ENCODE results near the gene NCR2. TPM values are rescaled to one million over a fixed set of nuclear protein-coding genes. Genes with fewer than 3 reads are reported as not detected.
"Not testable (repeated sequence)": the region's sequence is repeated elsewhere in the genome, so short reads cannot be mapped to it uniquely, and the experiment has no call there.

Gene NCR2, protein sequence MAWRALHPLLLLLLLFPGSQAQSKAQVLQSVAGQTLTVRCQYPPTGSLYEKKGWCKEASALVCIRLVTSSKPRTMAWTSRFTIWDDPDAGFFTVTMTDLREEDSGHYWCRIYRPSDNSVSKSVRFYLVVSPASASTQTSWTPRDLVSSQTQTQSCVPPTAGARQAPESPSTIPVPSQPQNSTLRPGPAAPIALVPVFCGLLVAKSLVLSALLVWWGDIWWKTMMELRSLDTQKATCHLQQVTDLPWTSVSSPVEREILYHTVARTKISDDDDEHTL
- not detected in 2 replicates for total RNA-seq (2014; rRNA removed; shearing (Covaris generic))

DNA sequence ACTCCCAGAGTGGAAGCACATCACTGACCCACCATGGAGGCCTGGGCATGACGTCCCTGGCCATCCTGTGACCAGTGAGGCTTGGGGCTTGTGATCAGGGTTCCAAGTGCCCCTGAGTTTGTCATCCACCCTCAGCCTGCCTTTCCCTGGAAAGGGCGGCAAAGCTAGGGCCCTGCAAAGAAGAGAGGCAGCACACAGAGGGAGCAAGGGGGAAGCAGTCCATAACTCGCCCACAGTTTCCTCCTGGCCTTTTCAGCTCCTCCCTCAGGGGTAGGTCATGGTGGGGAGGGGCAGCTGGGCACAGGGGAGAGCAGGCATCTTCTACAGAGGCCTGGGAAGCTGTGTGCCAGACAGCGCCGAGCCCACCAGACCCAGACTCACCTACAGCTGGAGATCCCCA is at the start of gene NCR2:
NCR2 (plus strand) TSS at position 313 of the 400 bp plus-strand sequence. CDS start 269 bp downstream, outside the sequence.
- DNase-seq (ENCODE audit: low read depth) = no peak

DNA sequence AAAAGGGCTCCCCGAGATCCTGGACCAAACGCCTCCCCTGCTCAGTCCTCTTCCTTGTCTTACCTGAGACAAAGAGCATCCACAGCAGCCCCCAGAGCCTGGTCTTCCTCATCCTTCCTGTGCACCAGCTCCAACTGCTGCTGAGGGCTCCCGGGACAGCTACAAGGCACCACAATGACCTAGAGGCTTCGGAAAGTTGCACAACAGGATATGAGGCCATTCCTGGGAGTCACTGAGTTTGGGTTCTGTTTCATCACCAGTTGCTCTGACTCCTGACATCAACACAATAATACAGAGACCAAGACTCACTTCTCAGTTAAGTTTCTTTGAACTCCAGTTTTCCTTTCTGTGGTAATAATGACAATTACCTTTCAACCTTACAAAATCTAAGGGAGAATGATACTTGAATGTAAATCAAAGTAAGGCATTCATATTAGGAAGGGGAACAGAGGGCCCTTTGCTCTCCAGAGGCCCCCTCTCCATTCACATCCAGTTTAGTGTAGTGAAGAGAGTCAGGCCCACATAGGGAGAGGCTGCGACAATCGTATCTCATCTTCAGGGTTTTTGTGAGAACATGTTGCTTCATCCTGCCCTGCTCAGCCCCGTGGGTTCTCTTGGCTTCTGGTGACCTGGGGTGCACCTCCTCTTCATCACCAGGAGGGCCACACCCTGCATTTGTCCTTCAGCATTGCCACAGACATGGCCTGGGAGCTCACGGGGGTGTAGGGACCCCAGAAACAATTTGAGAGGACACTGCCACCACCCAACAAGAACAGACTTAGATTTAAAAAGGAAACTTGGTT is 48.7 kb upstream of the NCR2 start, which contains the start of gene TREM1:
TREM1 (minus strand) TSS at position 139 of the 803 bp plus-strand sequence; CDS start at position 112, 27 bp downstream.
- peak; percentile 37 for DNase-seq (ENCODE audit: low read depth)

DNA sequence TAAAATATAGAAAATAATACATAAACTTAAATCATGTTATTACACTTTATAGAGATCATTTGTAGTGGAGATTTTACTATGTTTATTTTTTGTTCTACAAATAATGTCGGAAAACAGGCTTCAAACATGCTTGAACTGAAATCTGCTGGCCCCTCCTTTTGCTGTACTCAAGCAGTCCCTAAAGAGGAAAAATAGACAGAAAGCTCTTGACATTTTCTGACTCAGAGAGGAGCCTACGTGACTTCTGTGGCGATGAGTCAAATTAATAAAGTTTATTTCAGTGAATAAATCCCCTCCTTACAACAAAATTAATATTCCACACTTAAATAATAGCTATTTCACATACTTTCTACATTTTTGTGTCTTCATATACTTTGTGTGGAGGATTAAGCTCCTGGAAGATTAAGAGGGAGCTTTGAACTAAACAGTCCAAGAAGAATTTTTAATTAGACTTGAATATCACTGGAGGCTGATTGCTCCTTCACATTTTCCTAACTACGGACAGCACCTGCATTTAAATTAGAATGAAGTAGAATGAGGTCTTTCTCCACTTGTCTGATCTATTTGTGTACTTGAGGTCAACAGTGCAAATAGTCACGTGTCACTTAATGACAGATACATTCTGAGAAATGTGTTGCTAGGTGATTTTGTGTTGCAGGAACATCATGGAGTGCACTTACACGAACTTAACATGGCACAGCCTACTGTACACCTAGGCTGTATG is 47.2 kb upstream of the NCR2 start:
- no peak for DNase-seq (ENCODE audit: low read depth)

DNA sequence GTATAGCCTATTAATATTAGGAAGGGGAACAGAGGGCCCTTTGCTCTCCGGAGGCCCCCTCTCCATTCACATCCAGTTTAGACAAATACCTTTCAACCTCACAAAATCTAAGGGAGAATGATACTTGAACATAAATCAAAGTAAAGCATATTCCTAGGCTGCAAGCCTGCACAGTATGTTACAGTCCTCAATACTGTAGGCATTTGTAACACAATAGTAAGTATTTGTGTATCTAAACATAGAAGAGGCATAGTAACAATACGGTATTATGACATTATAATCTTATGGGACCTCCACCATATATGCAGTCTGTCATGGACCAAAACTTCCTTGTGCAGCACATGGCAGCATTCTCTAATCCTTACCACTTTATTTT is 46.7 kb upstream of the NCR2 start:
- DNase-seq (ENCODE audit: low read depth) = no peak

DNA sequence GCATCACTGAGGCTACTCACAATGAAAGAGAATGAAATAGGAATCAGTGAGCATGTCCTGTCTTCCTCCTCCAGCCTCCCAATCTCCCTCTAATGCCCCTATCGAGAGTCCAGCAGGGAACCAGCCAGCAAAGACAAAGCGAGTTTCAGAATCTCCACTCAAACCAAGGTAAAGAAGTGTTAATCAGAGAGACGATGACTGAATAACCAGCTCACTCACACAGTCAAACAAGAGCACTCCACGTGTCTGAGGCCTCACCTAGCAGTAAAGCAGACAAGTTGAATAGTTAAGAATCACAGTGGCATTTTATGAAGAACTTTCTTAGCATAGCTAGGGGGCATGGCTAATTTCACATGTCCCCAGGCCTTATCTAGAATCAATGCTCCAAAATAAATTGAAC is 45.6 kb upstream of the NCR2 start:
- DNase-seq (ENCODE audit: low read depth) = no peak

DNA sequence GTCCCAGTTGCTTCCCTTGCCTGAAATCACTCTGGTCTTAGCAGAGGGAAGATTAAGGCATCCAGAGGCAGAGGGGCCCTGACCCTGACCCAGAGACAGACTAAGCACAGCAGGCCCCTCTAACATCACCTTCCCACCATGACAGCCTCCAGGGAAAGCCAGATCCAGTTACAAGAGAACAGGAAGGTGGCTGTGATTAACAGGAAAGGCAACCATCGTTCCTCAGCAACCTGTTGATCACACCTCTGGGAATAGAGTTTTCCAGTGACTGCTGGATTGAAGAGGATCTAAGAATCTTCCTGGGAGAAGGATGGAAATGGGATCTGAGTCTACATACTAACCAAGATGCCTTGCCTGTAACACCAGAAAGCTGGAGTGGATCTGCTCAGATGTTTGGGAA is 43.7 kb upstream of the NCR2 start:
- DNase-seq (ENCODE audit: low read depth) = no peak

DNA sequence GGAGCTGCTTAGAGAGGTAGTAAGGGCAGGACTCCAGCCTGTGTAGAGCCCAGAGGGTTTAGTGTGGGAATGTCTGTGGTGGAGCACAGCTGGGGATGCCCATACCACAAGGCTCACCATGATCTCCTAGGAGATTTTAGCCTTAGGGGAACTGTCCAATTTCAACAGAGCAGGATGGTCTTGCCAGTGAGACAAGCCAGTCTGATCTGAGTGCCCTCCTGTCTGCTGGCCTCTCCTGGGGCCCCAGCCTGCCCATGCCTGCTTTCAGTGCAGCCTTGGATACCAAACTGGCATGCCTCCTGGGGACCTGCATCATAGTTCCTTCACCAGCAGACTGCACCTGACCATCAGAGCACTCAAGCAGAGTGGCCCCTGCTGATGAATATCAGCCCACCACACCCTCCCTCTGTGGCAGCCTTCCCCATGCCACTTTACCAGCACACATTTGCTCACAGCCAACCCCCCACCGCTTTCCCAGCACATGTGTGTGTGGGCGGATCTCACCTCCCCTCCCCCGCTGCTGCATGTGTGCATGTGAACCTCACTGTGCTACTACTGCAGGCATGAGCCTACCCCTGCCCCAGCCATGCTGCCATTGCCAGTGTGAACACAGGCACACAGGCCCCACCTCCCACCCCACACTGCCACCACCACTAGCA is 41.1 kb upstream of the NCR2 start:
- DNase-seq (ENCODE audit: low read depth) = no peak

DNA sequence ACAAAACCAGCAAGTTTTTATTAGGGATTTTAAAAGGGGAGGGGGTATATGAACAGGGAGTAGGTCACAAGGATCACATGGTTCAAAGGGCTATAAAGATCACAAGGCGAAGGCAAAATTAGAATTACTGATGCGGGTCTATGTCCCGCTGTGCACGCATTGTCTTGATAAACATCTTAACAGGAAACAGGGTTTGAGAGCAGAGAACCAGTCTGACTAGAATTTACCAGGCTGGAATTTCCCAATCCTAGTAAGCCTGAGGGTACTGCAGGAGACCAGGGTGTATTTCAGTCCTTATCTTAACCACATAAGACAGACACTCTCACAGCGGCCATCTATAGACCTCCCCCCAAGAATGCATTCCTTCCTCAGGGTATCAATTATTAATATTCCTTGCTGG is 38.2 kb upstream of the NCR2 start:
- not testable (repeated sequence) for DNase-seq (ENCODE audit: low read depth)

DNA sequence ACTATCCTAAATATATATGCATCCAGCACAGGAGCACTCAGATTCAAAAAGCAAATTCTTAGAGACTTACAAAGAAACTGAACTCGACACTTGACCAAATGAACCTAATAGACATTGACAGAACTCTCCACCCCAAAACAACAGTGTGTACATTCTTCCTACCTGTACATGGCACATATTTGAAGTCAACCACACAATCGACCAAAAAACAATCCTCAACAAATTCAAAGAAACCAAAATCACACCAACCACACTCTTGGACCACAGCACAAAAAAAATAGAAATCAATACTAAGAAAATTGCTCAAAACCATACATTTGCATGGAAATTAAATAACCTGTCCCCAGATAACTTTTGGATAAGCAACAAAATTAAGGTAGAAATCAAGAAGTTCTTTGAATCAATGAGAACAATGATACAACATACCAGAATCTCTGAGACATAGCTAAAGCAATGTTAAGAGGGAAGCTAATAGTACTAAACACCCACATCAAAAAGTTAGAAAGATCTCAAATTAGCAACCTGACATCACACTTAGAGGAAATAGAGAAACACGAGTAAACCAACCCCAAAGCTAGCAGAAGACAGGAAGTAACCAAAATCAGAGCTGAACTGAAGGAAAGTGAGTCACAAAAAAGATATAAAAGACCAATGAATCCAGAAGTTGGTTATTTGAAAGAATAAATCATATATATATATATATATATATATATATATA is 36.5 kb upstream of the NCR2 start:
- DNase-seq (ENCODE audit: low read depth) = no peak

DNA sequence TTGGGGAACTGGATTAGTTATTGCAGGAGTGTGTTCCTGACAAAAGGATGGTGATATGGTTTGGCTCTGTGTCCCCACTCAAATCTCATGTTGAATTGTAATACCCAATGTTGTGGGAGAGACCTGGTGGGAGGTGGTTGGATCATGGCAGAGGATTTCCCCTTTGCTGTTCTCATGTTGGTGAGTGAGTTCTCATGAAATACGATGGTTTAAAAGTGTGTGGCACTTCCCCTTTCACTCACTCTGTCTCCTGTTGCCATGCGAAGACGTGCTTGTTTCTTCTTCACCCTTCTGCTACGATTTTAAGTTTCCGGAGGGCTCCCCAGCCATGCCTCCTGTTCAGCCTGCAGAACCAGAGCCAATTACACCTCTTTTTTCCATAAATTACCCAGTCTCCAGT is 32.8 kb upstream of the NCR2 start:
- DNase-seq (ENCODE audit: low read depth) = no peak

DNA sequence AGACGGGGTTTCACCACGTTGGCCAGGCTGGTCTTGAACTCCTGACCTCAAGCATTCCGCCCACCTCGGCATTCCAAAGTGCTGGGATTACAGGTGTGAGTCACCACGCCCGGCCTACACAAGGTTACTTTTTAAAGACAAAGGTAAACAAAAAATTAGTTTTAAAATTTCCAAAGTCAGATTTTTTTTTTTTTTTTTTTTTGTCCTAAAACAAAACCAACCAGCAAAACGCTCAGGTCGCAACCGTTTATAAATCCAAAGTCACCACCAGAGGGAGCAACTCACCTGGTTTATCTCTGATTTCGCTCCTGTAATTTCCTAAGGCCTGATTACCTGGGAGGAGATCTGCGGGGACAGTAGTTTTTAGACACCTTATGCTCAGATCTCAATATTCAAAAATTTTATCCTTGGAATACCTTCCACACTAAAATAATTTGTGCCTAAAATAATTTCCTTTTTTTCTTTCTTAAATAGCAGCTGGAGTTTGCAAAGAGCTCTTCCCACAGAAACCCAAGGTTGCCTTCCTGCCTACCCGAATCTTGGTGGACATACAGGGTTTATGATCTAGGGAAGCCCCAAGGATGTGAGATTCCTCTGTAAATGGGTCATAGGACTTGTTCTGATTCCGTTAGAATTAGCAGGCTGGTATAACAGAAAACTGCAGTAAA is 29.1 kb upstream of the NCR2 start:
- peak; percentile 65 for DNase-seq (ENCODE audit: low read depth)

DNA sequence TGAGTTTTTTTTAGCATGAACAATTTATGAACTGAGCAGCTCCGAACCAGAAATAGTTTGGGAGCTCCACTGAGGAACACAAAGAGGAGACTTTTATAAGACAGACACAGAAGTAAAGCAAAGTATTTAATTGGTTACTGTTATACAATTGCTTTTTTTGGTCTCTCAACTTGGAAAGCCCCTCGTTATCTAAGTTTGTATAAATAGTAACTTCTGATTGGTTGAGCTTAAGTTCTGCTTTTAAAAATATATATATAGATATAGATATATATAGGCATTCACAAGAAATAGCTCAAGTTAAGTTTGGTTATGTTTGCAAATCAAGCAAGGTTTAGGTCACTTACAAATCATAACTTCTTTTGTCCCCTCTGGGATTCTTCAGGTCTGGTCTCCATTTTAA is 20.2 kb upstream of the NCR2 start:
- no peak for DNase-seq (ENCODE audit: low read depth)

DNA sequence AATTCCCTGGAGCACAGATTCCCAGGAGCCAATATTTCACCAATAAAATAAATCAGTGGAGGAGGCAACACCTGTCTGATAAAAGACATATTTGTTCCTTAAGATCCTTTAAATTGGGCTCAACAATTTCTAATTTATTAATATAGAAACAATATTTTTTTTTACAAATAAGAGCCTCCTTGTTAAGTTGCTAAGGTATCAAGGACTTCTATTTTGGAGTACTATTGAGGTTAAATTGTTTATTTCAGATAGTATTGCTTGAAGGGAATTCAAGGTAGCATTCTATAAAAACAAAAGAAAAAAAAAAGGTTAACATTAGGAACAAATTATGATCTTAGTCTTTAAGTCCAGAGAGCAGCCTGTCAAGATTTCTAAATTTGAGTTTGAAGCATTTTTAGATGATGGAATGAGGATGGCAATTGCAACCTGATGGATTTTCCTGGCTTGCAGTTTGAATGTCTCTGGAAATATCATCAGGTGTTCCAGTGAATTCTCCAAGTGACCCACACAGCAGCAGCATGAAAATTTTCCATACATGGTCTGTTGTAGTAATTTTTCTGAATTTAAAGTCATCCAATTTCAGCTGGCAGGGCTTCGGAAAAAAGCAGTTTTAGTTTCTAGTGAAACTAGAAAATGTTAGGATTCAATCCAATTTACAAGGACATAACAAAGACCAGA is 19.3 kb upstream of the NCR2 start:
- no peak for DNase-seq (ENCODE audit: low read depth)

DNA sequence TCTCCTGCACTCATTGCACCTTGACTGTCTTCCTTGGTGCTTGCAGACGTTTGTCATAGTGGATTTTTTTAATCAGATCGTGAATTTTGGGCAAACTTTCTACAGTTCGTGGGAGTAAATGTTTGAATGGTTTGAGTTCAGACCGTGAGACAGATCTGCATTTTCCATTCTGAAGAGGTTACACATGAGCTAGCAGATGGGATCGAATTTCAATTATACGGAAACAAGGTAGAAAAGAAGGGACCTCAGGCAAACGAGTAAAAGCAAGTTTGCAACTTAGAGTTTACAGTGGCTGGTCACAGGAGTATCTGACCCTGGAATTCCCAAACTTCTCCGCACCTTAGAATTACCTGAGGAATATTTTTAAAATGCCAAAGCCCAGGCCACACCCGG is 17.2 kb upstream of the NCR2 start:
- DNase-seq (ENCODE audit: low read depth) = no peak

DNA sequence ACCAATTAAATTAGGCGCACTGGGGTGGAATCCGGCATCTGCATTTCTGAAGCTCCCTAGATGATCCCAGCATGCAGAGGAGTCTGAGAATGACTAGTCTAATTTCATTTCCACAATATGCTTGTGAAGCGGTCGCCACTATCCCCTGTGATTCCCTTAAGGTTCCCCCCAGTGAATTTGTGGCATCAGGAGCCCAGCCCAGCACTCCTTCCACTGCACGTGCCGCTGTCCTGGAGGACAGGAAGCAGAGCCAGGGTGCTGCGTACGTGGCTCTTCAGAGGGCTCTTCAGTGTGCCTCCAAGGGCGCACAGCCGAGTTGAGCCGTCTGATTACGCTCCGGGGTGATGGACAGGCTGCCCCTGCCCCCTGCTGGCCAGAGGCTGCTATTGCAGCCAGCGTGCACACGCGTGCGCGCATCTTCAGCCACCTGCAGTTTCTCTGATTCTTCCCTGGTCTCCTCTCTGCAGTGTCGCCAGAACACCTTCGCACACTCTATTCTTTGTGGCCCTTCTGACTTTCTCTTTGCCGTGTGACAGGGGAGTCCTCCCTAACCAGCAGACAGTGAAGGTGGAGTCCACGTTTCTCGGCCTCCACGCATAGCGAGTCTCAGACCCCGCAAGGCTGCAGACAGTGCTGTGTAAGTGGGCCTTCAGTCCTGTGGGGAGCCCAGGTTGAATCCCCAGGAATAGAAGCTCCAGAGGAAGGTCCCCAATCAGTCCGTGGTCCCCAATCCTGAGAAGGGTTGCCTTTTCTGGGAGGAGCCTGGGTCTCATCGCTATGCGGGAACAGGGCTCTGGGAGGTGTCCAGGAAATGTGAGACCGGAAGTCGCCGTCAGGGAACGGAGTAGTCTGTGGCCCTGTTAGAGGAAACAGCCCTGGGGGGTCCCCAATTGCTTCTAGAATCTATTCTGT is 16.5 kb upstream of the NCR2 start:
- peak; percentile 93 for DNase-seq (ENCODE audit: low read depth)

DNA sequence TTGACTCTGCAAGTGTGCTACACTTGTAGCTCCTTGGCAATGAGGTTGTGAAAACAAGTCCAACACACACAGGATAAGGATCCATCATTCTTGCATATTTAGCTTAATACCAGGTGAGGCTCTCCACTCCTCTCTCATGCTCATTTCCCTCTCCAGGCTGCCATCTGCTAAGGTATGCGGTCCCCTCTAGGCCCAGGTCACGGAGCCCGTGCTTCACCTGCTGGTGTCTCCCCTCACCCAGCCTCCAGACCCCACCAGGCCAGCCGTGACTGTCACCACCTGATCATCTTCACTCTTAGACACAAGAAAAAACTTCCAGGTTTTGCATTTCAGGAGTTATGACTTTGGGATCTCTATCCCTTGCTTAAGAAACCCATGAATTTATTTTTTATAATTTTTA is 14.2 kb upstream of the NCR2 start:
- DNase-seq (ENCODE audit: low read depth) = no peak

DNA sequence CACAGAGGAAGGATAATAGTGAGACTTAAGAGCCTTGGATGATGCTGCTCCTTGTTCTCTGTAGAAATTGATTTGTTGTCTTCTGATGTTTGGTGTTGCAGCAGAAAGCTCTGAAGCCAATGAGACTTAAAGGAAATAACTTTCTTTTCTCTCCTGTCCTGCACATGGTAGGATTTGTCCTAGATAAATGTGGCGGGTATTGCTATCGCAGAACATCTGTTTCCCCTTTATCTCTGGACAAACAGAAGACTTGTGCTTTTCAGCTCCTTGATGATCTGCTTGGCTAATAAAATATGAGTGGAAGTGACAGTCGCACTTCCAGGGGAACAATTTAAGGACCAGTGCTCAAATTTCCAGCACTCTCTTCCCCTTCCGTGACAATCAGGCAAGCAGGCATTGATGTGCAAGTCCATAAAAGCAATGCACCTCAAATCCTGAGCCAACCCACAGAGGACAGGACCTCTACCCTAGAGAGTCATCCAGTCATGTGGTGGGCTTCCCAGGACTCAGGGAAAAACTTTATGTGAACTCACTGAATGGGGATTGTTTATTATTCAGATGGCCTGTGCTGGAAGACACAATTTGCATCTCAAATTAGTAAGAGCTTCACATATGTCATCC is 9.9 kb upstream of the NCR2 start:
- DNase-seq (ENCODE audit: low read depth) = no peak

DNA sequence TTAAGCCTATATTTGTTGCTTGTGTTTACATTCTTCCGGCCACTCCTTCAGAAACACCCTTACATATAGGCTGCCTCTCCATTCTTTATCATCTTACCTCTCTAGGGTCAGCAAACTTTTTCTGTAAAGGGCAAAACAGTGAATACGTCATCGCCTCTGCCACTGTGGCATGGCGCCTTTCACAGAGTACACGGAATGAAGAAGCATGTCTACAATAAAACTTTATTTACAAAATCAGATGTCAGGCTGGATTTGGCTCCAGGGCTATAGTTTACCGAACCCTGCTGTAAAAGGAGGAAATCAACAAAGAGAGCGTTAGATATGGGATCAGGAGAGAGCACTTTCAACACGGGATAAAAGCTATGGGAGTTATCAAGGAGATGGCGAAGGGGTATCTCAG is 9.3 kb upstream of the NCR2 start:
- no peak for DNase-seq (ENCODE audit: low read depth)

DNA sequence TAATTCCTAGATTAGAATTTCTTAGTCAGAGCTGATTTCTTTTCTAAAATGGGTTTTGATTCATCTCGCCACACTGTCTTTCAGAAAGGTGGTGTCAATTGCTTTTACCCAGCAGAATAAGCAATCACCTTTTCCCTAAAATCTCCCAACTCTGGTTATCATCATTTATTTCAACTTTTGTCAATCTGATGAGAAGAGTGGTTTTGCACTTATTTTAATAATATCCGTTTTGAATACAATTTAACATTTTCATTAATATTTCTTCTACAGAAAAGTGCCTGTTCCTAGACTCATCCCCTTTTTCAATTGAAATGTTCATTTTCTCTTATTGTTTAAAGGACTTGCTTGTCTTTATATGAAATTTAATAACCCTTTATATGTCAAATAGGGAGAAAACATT is 8.2 kb upstream of the NCR2 start:
- DNase-seq (ENCODE audit: low read depth) = no peak
